NCI-H1105 treated with DMSO at 0.1 percent for 48 hours (cell line): ENCODE results near the gene ZBTB7A.

Experiments used
- DNase-seq: peaks from one replicate; lab custom pipeline; 2025; lab: John Stamatoyannopoulos, UW

The ZBTB7A gene

DNA sequence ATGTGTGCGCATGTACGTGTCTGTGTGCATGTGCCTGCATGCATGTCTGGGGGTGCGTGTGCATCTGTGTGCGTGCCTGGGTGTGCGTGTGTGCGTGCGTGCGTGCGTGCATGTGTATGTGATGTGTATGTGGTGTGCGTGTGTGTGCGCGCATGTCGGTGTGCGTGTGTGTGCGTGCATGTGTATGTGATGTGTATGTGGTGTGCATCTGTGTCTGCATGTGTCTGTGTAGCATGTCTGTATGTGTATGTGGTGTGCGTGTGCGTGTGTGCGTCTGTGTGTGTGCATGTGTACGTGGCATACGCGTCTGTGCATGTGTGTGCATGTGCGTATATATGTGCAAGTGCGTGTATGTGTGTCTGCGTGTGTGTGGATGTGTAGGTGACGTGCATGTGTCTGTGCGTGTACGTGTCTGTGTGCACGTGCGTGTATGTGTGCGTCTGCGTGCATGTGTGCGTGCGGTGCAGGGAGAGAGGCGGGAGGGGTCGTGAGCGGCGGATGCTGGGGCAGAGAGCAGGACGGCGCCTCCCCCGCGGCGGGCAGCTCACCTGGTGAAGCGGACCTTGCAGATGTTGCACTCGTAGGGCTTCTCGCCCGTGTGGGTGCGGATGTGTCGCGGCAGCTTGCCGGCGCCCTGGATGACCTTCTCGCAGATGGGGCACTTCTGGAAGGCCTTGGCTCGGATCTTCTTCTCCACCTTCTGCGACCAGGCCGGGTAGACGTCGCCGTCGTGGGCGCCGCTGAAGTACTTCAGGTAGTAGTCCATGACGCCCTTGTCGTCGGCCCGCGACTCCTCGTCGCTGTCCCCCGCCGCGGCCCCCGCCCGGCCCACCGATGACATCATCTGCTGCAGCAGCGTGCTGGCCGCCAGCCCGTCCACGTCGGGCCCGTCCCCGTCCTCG, 13.0 kb downstream of the ZBTB7A start:
- no peak for DNase-seq

DNA sequence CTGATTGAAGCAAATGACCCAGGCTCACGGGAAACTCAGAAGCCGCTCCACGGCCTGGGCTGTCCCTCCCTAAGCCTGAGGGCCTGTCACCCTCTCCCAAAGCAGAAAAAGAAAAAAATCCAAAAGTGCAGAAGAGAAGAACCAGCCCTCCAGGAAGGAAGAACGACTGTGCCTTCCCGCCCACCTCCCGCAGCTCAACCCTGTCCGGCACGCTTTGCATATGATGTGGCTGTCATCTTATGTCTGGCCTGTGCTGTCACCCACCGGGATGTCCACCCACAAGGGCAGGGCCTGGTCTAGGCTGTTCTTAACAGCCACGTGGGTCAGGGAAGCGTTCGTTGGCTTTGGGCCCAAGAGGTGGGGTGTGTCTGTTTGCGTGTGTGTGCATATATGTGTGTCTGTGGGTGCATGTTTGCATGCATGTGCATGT, 13.7 kb downstream of the ZBTB7A start:
- no peak for DNase-seq

DNA sequence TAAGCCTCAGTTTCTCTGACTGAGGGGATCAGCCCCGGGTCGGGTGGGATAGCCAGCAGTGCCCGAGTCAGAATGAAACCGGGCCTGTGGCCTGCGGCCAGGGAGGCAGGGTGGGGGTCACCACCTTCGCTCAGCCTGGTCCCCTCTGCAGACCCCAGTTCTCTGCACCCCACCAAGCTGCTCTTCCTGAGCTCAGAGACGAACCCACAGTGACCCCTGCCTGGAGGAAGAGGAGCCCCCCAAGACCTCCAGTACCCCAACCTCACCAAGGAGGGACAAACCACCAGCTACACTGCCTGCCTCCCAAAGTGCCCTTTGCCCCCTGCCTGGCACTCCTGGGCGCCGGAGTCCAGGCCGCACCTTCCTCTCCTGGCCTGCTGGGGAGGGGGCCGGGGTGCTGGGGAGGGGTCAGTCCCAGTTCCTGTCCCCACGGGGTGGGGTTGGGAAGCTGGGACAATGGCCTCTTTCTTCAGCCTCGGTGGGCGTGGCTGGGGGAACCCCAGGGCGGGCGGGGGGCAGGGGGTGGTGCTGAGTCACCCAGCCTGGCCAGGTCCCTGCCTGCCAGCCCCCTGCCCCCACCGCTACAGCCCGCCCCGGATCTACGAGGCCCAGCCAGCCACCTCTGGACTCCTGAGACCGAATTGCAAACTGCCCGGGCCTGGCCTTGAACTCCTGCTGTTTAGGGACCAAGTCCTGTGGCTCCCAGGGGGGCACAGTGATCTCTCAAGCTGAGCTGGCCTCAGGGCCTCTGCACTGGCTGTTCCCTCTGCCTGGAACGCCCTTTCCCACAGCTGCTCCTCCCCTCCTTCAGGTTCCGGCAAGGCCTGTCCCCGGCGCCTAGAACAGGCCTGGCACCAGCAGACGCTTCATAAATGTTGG, 14.3 kb downstream of the ZBTB7A start:
- DNase-seq, result no peak

DNA sequence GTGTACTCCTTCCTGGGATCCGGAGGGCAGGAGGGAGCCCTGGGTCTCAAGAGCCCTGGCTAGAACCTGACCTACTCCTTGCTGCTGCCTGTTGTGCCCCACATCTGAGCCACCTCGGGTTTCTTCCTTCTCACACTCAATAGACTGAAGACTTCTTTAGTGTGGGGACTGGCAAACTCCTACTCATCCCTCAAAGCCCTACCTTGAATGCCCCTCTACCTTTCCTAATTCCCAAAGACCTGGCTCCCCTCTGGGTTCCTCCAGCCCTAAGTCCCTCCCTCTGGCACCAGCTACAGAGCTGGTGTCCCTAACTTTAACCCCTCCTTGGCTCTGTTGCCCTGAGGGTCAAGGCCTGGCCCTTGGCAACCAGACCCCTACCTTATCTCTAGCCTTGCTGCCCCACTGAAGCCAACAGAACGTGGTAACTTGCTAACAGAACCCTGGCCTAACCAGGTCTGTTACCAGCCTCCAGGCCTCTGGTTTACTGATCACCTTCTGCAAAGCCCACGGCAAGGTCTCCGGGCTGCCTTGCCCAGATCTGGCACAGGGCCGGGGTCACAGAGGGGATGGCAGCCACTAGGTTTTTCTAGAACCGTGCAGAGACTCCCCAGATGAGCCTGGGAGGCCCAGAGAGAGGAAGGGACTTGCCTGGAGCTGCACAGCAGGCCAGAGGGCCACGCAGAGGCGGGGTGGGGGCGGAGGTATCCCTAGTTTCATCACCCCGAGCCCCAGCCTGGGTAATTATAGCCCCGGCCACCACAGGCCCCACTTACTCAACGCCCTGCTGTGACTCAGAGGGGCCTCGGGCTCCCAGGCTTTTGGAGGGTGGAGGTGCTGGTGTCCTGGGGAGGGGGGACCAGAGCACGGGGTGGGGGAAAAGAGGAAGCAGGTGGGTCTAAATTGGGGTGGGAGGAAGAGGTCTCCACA, 15.3 kb downstream of the ZBTB7A start:
- DNase-seq, result no peak

DNA sequence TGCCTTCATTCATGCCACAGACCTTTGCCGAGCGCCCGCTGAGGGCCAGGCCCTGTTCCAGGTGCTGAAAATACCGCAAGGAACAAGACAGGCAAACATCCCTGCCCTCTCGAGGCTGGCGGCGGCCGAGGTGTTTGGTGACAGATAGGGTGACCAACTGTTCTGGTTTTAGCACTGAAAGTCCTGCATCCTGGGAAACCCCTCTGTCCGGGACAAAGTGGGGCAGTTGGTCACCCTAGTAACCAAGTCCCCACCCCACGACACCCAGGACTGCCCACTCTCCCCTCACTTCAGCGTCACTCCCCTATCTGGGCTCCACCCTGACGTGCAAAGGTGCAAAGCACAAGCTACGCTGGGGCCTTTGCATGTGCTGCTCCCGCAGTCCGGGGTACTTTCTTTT, 17.3 kb downstream of the ZBTB7A start:
- DNase-seq, result no peak

DNA sequence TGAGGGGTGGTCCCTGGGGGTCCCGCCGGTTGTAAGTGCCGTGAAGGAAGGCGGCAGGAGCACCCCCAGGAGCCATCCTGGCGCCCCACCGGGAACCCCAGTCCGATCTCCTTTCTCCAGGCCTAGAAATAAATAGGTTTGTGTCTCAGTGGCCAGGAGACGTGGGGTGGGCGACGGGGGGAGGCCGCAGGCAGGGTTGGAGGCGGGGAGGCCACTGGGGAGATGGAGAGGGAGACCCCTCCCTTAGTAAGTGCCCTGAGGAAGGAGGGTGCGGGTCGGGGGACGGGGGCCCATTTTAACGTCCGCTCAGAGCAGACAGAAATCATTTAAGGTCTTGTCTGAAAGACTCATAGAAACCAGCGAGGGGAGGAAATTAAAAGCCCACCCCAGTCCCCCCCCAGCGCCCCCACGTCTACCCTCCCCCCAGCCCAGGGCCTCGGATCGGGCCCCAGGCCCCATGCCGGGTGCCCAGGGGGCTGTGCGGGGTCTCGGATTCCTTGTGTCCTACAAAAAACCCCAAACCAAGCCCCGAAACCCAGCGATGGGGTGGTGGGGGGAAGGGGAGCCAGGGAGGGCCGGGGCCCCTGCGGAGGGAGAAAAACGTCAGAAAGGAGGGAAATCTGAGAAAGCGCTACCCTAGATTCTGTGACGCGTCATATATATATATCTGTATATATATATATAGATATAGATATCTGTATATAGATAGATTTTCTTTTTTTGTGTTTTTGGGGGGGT, 19.6 kb downstream of the ZBTB7A start:
- DNase-seq, result no peak

DNA sequence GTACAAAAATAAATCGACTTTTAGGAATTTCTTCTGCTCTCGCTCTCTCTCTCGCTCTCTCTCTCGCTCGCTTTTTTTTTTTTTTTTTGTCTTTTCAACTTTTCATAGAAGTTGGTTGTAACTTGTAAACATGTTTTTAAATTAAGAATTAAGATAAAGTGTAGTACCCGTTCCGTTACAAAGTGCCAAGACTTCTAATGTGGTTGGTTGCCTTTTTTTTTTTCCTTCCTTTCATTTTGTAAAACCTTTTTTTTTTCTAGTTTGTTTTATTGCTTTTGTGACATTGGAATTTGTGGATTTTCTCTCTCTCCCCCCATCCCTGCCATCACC, 20.4 kb downstream of the ZBTB7A start:
- DNase-seq, result no peak

DNA sequence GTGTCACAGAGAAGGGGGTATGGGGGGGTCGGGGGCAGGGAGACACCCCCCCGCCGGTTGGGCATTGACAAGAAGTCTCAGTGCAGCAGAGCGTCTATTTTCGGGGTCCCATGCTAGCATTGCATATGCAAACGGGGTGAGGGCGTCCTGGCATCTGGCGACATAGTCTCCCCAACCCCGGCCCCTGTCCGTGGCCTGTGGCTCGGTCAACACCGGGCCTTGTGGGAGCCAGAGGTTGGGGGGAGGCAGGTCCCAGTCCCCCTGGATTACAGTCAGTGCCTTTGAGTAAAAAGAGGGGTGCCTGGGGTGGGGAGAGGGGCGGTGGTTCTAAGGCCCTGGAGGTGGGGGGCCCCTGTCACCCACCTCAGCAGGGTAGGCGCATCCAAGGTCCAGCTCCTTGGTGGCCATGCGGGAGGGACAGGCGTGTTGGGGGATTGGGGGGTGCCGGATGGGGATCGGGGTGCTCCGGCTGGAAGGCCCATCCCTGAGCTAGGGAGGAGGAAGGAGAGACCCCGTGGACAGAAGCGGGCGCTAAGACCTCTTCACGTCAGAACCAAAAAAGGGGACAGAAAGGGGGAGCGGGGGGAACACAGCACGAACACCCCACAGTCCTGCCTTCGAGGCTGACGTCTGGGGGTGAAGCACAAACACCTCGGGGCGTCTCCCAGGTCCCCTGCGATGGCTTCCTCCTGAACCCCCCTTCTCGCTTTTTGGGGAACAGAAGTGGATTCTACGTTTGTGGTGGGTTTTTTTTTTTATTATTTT, 20.9 kb downstream of the ZBTB7A start:
- DNase-seq, result no peak

DNA sequence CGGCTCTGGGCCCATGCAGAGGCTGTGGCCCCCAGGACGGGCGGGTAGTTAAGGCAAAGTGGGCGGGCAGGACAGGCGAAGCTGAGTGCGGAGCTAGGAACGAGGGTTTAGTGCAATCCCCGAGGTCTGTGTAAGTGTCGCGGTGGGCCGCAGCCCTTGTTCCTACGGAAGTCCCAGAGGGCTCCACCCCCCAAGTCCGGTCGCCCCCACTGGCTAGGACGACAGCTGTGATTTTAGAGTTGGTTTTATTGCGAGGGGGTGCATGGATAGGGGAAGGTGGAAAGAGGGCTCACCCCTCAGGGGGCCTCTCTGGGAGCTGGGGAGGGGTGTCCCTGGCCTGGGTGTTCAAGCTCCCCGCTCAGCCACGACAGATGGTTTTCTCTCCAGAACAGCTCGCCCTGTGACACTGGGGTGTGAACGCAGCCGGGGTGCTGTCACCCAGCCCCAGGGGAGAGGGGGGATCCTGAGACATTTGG, 21.7 kb downstream of the ZBTB7A start:
- no peak for DNase-seq

DNA sequence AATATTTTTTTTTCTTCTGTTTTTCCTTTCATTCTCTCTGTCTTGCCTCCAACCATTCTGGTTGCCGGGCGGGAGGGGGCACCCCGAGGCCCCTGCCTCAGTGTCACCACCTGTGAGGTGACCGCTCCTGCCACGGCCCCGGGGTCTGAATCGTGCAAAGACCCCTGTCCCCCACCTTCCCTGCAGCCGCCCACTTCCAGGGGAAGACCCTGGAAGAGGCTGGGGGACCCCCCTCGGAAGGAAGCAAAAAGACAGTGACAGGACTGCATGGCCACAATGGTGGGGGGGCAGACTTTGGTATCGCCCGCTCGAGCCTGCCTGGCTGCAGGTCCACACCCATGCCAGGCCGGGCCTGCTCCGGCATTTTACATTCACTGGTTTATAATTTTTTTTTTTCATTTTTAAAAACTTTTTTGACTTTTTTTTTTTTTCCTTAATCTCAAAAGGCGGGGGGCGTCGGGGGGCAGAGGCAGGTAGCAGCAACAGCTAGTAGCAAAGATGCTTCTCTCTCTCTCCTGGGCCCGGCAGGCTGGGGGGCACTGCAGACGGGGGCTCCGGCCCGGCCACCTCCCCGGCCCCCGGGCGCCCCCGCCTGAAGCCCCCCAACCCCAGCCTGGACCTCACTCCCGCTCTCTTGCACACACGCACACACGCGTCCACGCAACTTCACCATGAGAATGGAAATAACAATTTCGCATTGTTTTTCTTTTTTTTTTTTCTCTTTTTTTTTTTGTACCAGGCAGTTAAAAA, 22.6 kb downstream of the ZBTB7A start:
- DNase-seq, result no peak

DNA sequence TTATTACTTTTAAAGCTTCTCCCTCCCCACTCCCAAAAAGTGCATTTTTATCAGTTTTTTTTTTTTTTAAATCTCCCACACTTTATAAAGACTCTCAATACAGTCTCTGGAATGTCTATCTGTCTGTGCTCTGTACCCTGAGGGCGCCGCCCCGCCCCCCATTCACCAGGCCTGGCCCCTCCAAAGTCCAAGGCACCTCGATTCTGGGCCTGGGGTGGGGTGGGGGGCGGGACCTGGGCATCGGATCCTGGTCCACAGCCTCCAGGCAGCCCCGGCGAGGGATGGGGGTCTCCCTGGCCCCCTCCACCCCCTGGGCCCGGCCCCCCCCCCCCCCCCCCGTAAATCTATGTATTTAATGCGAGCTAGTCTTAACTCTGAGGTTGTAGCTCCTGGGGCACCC, 23.3 kb downstream of the ZBTB7A start:
- DNase-seq, result no peak

DNA sequence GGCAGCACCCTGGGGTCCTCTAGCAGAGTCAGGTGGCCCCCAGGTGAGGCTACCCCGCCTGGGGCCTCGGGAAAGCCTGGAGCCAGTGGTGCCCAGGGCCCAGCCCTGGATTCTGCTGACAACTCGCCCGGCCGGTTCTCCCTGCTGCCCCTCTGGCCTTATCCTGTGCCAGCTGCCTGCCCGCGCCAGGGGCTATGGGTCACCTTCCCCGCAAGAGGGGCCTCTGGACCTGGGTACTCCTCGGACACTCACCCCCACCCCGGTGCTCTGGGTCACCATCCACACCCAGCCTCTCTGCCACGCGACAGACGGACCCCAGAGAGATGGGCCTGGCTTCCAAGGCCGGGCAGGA, 24.0 kb downstream of the ZBTB7A start:
- DNase-seq, result no peak

DNA sequence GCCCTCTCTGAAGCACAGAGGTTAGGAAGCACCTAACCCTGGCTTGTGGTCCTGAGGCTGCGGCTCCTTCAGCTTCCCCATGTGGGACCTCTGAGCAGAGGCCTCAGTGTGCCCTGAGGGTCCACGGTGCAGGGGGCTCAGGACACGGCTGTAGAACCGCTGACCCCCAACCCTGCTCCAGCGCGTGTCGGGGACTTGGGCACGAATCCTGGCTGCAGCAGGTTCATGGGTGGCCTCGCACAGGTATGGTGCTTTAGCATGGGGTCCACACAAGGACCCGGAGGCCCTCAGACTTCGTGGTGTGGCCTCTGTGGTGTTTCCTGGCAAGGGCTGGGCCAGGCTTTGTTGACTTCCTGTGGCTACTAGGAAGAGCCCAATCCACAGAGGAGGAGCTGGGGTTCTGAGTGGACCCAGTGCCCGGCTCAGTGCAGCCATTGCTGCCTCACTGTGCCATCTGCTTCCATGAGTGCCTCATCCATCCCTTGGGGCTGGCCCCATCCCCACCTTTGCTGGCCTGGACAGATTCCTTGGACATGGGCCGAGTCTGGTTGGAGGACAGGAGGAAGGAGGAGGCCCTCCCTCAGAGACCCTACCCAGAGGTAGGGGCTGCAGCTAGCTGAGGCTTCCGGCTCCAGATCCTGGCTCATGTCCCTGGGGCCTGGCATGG, 24.5 kb downstream of the ZBTB7A start:
- no peak for DNase-seq

DNA sequence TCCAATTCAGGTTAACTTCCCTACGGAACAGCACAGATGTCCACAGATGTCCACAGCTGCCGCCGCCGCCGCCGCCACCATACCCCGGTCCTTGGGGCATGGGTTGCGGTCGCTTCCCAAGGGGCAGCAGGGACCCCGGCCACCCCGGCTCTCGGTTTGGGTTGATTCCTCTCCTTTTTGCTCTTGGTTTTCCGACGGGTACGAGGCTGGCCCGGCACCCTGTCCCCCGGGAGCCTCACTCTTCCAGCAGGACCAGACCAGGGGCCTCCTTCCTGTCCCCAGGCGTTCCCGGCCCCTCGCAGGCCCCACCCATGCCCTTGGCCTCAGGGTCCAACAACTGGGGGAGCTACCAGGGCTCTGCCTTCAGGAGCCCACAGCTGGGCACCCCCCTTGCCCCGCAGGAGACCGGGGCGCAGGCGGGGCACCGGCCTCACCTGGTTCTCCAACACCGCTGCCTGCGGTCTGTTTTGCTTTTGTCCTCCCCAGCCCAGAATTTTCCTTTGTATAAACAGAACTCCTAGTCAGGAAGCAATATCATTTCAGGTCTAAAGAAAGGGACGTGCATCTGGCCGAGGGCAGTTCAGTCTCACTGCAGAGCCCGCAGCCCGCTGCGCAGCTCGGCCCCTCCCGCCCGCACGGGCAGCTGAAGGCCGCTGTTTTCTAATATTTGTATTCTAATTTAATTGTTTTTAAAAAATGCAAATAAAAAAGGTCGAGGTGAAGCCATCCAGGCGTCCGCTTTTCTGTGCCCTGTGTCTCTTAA, 27.9 kb downstream of the ZBTB7A start:
- no peak for DNase-seq

DNA sequence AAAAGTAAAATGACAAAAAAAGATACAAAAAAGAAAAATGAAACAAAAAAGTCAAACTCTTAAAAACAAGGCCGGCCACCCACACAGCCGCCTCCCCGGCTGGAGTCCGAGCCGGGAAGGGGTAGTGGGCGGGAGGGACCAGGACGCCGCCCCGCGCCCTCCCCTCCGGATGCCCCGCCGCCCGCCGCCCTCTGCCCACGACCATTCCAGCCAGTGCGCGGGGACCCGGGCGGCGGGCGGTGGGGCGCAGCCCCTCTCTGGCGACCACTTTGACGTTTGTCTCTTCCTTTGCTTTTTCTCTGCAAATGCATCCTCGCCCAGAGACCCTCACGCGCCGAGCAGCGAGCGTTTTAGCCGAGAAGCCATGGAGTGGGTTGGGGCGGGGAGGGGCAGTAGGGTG, 28.6 kb downstream of the ZBTB7A start:
- no peak for DNase-seq

DNA sequence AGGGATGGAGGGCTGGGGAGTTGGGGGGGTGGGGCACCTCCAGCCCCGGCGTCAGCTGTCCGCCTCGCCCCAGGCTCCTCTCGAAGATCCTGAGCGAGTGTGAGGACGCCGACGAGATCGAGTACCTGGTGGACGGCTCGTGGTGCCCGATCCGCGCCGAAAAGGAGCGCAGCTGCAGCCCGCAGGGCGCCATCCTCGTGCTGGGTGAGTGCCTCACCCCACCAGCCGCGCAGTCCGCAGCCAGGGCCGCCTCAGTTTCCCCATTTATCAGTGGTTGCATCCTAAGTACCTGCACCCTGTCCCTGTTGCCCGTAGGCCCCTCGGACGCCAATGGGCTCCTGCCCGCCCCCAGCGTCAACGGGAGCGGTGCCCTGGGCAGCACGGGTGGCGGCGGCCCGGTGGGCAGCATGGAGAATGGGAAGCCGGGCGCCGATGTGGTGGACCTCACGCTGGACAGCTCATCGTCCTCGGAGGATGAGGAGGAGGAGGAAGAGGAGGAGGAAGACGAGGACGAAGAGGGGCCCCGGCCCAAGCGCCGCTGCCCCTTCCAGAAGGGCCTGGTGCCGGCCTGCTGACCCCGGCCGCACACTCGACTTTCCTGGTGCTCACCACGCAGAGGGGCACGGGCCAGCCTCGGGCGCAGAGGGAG, 29.3 kb downstream of the ZBTB7A start:
- DNase-seq, result no peak

DNA sequence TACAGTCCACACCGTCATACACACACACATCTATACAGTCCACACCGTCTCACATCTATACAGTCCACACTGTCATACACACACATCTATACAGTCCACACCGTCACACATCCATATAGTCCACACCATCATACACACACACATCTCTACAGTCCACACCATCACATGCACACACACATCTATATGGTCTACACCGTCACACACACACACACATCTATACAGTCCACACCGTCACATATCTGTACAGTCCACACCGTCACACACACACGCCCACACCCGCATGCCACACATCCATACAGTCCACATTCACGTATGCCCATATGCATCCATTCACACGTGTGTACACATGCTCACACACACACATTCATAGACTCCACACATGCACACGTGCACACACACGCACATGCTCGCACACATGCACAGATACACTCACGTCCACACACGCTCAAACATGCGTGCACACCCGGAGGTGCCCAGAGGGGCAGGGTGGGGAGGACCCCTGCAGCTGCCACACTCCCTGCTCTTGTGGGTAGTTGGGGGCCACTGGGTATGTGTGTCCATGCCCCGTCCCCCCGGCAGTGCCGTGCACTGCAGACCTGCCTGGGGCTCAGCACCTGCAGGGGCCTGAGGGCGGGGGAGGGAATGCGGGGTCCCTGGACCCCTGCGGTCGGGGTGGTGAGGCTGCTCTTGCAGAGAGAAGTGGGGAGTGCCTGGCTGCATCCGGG, 30.0 kb downstream of the ZBTB7A start:
- no peak for DNase-seq
